ENCODE data around the gene ZNF652.

ZNF652 gene

DNA sequence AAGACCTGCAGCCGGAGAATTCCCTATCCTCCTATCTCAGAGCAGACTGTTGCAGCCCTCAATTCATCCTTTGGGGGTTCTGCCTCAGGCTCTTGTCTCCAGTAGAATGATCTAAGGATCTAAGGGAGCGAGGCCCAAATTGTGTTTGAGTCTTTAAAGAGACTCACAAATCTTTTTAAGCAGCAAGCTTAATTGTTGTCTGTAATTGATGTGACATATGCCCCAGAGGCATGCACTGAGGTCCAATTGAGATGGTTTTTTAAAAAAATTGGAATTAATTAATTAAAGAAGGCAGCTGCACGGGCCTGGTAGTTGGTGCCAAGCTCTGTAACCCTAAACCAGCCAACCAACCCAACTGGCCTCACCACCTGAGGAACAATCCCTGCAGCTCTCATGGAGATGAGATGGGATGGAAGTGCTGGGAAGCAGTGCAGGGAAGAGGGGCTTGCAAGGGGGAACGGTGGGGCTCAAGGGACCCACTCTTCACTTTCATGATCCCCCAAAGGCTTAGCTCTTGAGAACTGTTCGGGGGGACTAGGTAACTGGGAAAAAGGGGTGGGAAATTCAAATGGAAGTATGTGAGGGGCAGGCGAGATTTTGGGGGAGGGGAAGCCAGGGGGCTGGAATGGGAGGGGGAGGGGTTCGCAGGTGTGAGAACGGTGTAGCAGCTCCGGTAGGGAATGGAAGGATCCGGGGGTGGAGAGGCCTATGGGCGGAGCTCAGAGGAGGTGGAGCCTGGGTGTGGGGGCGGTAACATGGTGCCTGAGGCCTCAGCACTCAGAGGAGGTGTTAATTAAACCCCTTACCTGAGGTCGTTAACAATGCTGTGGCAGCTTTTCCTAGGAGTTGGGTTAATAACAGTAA lies 9.2 kb upstream of the ZNF652 start:
- Histone ChIP-seq H3K36me3 (ENCODE audit: control insufficient read depth, low read length) (no peaks in the 10 kb centered on the region), H3K27me3 (ENCODE audit: control insufficient read depth, low read length) (no peaks in the 10 kb centered on the region), H4K20me1 (ENCODE audit: control insufficient read depth, insufficient read depth, low read depth, low read length) (no peaks in the 10 kb centered on the region), H3K4me3 (ENCODE audit: low read length) (no peak overlapping the region), H3K9me2 (replicated peaks; ENCODE audit: control insufficient read depth, low read length) (no peaks in the 10 kb centered on the region), H3K79me2 (ENCODE audit: control insufficient read depth, low read length) (no peaks in the 10 kb centered on the region), H3K4me2 (ENCODE audit: low read length) (no peak overlapping the region), H3F3A (ENCODE audit: control insufficient read depth, insufficient read depth) (no peaks in the 10 kb centered on the region), H3K4me1 (ENCODE audit: control insufficient read depth, low read length) (no peaks in the 10 kb centered on the region), H3K27ac (ENCODE audit: low read depth, low read length) (no peak overlapping the region), H3K9me3 (ENCODE audit: control insufficient read depth, insufficient read depth, low read length) (no peaks in the 10 kb centered on the region)
- TF ChIP-seq EZH2phosphoT487 (IDR thresholded peaks at IDR 0.05; ENCODE audit: borderline replicate concordance, low read length) = no peak
- TF ChIP-seq, protein P1, sequence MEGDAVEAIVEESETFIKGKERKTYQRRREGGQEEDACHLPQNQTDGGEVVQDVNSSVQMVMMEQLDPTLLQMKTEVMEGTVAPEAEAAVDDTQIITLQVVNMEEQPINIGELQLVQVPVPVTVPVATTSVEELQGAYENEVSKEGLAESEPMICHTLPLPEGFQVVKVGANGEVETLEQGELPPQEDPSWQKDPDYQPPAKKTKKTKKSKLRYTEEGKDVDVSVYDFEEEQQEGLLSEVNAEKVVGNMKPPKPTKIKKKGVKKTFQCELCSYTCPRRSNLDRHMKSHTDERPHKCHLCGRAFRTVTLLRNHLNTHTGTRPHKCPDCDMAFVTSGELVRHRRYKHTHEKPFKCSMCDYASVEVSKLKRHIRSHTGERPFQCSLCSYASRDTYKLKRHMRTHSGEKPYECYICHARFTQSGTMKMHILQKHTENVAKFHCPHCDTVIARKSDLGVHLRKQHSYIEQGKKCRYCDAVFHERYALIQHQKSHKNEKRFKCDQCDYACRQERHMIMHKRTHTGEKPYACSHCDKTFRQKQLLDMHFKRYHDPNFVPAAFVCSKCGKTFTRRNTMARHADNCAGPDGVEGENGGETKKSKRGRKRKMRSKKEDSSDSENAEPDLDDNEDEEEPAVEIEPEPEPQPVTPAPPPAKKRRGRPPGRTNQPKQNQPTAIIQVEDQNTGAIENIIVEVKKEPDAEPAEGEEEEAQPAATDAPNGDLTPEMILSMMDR (IDR thresholded peaks at IDR 0.05; ENCODE audit: low read depth, low read length, poor library complexity, severe bottlenecking) = no peak

DNA sequence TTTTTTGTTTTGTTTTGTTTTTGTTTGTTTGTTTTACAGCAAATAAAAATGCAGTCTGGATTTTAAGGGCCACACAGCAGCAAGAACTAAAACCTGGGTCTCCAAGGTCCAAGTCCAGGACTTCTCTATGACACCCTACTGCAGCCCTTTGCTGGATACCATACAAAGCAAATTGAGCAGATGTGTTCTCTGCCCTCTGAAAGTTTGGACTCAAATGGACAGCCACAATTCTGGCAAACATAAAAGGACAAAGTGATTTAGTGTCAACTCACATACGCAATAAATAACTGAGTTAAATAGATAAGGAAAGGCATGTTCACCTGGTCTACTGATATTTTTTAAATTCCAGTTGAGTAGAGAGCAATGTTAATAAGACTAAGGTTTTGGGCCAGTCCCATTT lies 7.7 kb upstream of the ZNF652 start:
- H3K79me2 ChIP-seq (ENCODE audit: control insufficient read depth, low read length) = no peaks in the 10 kb centered on the region
- no peaks in the 10 kb centered on the region for H4K20me1 ChIP-seq (ENCODE audit: control insufficient read depth, insufficient read depth, low read depth, low read length)
- TF ChIP-seq, protein P1 (IDR thresholded peaks at IDR 0.05; ENCODE audit: low read depth, low read length, poor library complexity, severe bottlenecking) = no peak
- no peak for TF ChIP-seq EZH2phosphoT487 (IDR thresholded peaks at IDR 0.05; ENCODE audit: borderline replicate concordance, low read length)
- no peaks in the 10 kb centered on the region for H3K4me1 ChIP-seq (ENCODE audit: control insufficient read depth, low read length)
- no peaks in the 10 kb centered on the region for H3K9me2 ChIP-seq (replicated peaks; ENCODE audit: control insufficient read depth, low read length)
- H3F3A ChIP-seq (ENCODE audit: control insufficient read depth, insufficient read depth) = no peaks in the 10 kb centered on the region
- no peak overlapping the region for H3K4me2 ChIP-seq (ENCODE audit: low read length)
- H3K27ac ChIP-seq (ENCODE audit: low read depth, low read length) = no peak overlapping the region
- no peak overlapping the region for H3K4me3 ChIP-seq (ENCODE audit: low read length)
- H3K27me3 ChIP-seq (ENCODE audit: control insufficient read depth, low read length) = no peaks in the 10 kb centered on the region
- no peaks in the 10 kb centered on the region for H3K9me3 ChIP-seq (ENCODE audit: control insufficient read depth, insufficient read depth, low read length)
- no peaks in the 10 kb centered on the region for H3K36me3 ChIP-seq (ENCODE audit: control insufficient read depth, low read length)

DNA sequence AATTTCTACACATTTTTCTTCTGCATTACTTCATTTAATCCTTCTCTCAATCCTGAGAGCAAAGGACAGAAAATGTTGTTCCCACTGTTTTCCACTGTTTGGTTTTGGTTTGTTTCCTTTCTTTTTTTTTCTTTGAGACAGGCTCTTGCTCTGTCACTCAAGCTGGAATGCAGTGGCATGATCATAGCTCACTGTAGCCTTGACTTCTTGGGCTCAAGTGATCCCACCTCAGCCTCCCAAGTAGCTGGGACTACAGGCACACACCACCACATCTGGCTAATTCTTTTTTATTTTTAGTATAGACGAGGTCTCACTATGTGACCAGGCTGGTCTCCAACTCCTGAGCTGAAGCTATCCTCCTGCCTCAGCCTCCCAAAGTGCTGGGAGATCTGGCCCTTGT lies 7.0 kb upstream of the ZNF652 start:
- no peaks in the 10 kb centered on the region for H4K20me1 ChIP-seq (ENCODE audit: control insufficient read depth, insufficient read depth, low read depth, low read length)
- H3F3A ChIP-seq (ENCODE audit: control insufficient read depth, insufficient read depth) = no peaks in the 10 kb centered on the region
- H3K79me2 ChIP-seq (ENCODE audit: control insufficient read depth, low read length) = no peaks in the 10 kb centered on the region
- no peak overlapping the region for H3K4me2 ChIP-seq (ENCODE audit: low read length)
- no peaks in the 10 kb centered on the region for H3K27me3 ChIP-seq (ENCODE audit: control insufficient read depth, low read length)
- no peak for TF ChIP-seq EZH2phosphoT487 (IDR thresholded peaks at IDR 0.05; ENCODE audit: borderline replicate concordance, low read length)
- TF ChIP-seq, protein P1 (IDR thresholded peaks at IDR 0.05; ENCODE audit: low read depth, low read length, poor library complexity, severe bottlenecking) = no peak
- H3K4me1 ChIP-seq (ENCODE audit: control insufficient read depth, low read length) = no peaks in the 10 kb centered on the region
- H3K9me2 ChIP-seq (replicated peaks; ENCODE audit: control insufficient read depth, low read length) = no peaks in the 10 kb centered on the region
- no peak overlapping the region for H3K27ac ChIP-seq (ENCODE audit: low read depth, low read length)
- no peaks in the 10 kb centered on the region for H3K9me3 ChIP-seq (ENCODE audit: control insufficient read depth, insufficient read depth, low read length)
- H3K36me3 ChIP-seq (ENCODE audit: control insufficient read depth, low read length) = no peaks in the 10 kb centered on the region
- H3K4me3 ChIP-seq (ENCODE audit: low read length) = no peak overlapping the region
